ENCODE data around the gene RMND5A.
"Not testable (repeated sequence)": the region's sequence is repeated elsewhere in the genome, so short reads cannot be mapped to it uniquely, and the experiment has no call there.

Gene RMND5A

DNA sequence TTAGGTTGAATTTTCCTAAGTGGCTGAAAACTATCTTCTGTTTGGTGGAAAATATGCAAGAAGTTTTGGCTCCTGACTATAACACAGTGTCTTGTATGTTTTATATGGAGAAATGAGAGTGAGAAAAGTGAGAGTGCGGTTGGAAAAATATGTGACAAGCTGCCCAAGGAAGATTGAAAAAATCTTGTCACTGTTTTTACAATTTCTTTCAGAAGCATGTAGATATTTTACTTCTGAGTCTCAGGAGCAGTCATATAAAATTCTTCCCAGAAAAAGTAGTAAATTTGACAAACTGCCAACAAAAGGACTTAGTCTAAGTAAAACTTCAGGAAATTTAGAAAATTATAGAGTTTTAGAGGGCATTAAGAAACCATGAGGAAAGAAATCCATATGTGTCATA lies 19.4 kb upstream of the RMND5A start:
- no peak overlapping the region for H3K4me3 Mint-ChIP-seq
- H3K4me1 Mint-ChIP-seq (ENCODE audit: low read depth), result peaks cover 12% of the 10 kb centered on the region
- peaks cover 2% of the 10 kb centered on the region for H3K9me3 Mint-ChIP-seq
- no peak for DNase-seq
- peaks cover 2% of the 10 kb centered on the region for H3K36me3 Mint-ChIP-seq (ENCODE audit: low read depth)
- no peak overlapping the region for H3K27ac Mint-ChIP-seq
- peaks cover 2% of the 10 kb centered on the region for H3K27me3 Mint-ChIP-seq

DNA sequence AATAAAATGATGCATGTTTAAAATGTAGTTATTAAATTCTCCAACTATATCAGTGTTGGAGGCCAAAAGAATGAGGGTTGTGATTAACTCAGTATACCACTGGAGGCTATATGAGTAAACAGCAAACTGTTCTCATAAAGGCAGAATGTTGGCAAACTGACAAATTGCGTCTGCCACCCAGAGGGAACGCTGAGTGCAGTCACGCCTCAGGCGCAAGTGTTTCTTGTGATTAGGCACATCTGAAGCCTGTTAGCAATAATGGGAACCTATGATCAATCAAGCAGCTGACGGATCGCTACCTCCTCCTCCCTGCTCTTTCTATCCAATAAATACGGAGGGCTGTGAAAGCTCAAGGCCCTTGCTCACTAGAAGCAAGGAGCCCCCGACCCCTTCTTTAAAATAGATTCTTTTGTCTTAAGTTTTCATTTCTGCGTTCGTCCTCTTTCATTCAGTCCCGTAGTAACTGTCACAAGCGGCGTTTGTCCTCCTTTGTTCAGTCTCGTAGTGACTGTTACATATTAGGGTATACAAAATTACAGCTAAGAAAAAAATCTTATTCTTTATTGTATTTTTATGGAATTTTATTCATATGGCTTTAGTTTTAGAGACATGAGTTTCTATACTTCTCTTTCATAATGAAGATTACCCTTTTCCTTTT lies 16.3 kb upstream of the RMND5A start:
- peaks cover 6% of the 10 kb centered on the region for H3K27me3 Mint-ChIP-seq
- no peak for DNase-seq
- H3K4me1 Mint-ChIP-seq (ENCODE audit: low read depth), result peaks cover 4% of the 10 kb centered on the region
- H3K36me3 Mint-ChIP-seq (ENCODE audit: low read depth), result no peaks in the 10 kb centered on the region
- H3K4me3 Mint-ChIP-seq, result no peak overlapping the region
- no peak overlapping the region for H3K27ac Mint-ChIP-seq
- H3K9me3 Mint-ChIP-seq, result no peaks in the 10 kb centered on the region

DNA sequence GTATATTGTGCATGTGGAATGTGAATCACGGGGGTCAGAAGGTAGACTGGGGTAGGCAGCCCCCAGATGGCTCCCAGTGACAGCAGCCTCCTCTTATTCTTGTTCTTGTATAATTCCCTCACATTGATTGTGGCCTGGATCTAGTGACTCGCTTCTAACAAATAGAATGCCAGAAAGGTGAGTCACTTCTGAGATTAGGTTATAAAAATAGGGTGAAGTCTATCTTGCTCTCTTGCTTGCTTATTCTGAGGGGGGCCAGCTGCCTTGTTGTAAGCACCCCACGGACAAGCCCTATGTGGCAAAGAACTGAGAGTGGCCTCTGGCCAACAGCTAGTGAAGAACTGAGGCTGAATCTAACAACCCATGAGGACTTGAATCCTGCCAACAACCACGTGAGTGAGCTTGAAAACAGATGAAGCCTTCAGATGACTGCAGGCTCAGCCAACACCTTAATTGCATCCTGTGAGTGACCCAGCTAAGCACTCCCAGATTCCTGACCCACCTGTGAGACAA lies 15.6 kb upstream of the RMND5A start:
- no peaks in the 10 kb centered on the region for H3K9me3 Mint-ChIP-seq
- no peak for DNase-seq
- no peak overlapping the region for H3K27ac Mint-ChIP-seq
- H3K4me1 Mint-ChIP-seq (ENCODE audit: low read depth), result peaks cover 4% of the 10 kb centered on the region
- H3K27me3 Mint-ChIP-seq, result peaks cover 6% of the 10 kb centered on the region
- H3K36me3 Mint-ChIP-seq (ENCODE audit: low read depth), result no peaks in the 10 kb centered on the region
- H3K4me3 Mint-ChIP-seq, result no peak overlapping the region

GRCh38 chr2:86706220-86706619 lies 13.9 kb upstream of the RMND5A start:
- H3K36me3 Mint-ChIP-seq (ENCODE audit: low read depth), result no peaks in the 10 kb centered on the region
- DNase-seq, result no peak
- no peak overlapping the region for H3K27ac Mint-ChIP-seq
- peaks cover 4% of the 10 kb centered on the region for H3K4me1 Mint-ChIP-seq (ENCODE audit: low read depth)
- peaks cover 2% of the 10 kb centered on the region for H3K9me3 Mint-ChIP-seq
- H3K27me3 Mint-ChIP-seq, result peaks cover 6% of the 10 kb centered on the region
- H3K4me3 Mint-ChIP-seq, result no peak overlapping the region

DNA sequence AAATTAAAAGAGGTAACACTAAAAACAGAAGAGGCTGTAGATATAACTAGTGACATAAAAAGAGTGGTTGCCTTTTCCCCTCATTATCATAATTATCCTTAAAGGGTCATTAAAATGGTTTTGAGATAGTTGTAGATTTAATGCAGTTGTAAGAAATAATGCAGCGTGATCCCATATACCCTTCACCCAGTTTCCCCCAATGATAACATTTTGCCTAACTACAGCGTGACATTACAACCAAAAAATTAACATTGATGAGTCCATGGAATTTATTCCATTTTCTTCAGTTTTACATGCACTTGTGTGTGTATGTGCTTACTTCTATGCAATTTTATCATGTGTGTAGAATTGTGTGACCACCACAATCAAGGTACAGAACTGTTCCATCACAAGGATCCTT lies 13.2 kb upstream of the RMND5A start:
- H3K9me3 Mint-ChIP-seq, result peaks cover 2% of the 10 kb centered on the region
- peaks cover 6% of the 10 kb centered on the region for H3K27me3 Mint-ChIP-seq
- no peak overlapping the region for H3K27ac Mint-ChIP-seq
- H3K4me1 Mint-ChIP-seq (ENCODE audit: low read depth), result peaks cover 4% of the 10 kb centered on the region
- no peaks in the 10 kb centered on the region for H3K36me3 Mint-ChIP-seq (ENCODE audit: low read depth)
- no peak overlapping the region for H3K4me3 Mint-ChIP-seq
- no peak for DNase-seq

DNA sequence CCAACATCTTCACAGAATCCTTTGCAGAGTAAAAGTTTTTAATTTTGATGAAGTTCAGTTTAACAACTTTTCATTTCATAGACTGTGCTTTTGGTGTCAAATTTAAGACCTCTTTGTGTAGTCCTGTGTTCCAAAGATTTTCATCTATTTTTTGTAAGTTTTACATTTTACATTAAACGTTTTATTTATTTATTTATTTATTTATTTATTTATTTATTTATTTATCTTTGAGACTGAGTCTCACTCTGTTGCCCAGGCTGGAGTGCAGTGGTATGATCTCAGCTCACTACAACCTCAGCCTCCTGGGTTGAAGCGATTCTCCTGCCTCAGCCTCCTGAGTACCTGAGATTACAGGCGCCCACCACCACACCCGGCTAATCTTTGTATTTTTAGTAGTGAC lies 12.0 kb upstream of the RMND5A start:
- not testable (repeated sequence) for H3K27ac Mint-ChIP-seq; H3K27me3 Mint-ChIP-seq; H3K4me1 Mint-ChIP-seq (ENCODE audit: low read depth); H3K9me3 Mint-ChIP-seq; H3K4me3 Mint-ChIP-seq; DNase-seq; H3K36me3 Mint-ChIP-seq (ENCODE audit: low read depth)

- DNase-seq; H3K4me3 Mint-ChIP-seq; H3K9me3 Mint-ChIP-seq; H3K27ac Mint-ChIP-seq; H3K27me3 Mint-ChIP-seq; H3K36me3 Mint-ChIP-seq (ENCODE audit: low read depth); H3K4me1 Mint-ChIP-seq (ENCODE audit: low read depth): not testable (repeated sequence)
Observed at GRCh38 chr2:86714579-86715173, 5.4 kb upstream of the RMND5A start.

DNA sequence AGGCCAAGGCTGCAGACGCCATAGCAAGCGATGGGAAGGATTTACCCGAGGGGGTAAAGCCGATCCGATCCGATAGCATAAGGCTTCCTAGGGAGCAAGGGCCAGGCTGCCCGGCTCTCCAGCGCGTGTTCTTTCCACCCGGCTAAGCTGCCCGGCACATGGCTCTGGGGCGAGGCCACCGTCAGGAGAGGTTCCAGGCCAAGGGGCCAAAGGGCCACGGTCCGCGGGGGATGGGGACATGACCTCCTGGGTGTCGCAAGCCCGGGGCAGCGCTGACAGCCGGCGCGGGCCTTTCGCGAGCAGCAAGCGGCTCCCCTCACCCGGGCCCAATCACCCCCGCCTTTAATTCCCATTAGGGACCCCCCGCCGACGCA lies 841 bp upstream of the RMND5A start:
- not testable (repeated sequence) for H3K36me3 Mint-ChIP-seq (ENCODE audit: low read depth); H3K9me3 Mint-ChIP-seq; H3K4me1 Mint-ChIP-seq (ENCODE audit: low read depth); H3K27ac Mint-ChIP-seq; H3K27me3 Mint-ChIP-seq; DNase-seq
- peak overlapping the region; percentile 75 for H3K4me3 Mint-ChIP-seq

GRCh38 chr2:86720540-86721320 lies 639 bp downstream of the RMND5A start:
- Mint-ChIP-seq H3K27ac (peak overlapping the region; percentile 87), H3K4me3 (peak overlapping the region; percentile 81)
- peak; percentile 78 for DNase-seq
- not testable (repeated sequence) for H3K9me3 Mint-ChIP-seq; H3K27me3 Mint-ChIP-seq; H3K4me1 Mint-ChIP-seq (ENCODE audit: low read depth); H3K36me3 Mint-ChIP-seq (ENCODE audit: low read depth)

- DNase-seq; H3K4me1 Mint-ChIP-seq (ENCODE audit: low read depth); H3K36me3 Mint-ChIP-seq (ENCODE audit: low read depth); H3K27me3 Mint-ChIP-seq; H3K4me3 Mint-ChIP-seq; H3K27ac Mint-ChIP-seq; H3K9me3 Mint-ChIP-seq: not testable (repeated sequence)
Observed at GRCh38 chr2:86725706-86726105, 5.6 kb downstream of the RMND5A start.

DNA sequence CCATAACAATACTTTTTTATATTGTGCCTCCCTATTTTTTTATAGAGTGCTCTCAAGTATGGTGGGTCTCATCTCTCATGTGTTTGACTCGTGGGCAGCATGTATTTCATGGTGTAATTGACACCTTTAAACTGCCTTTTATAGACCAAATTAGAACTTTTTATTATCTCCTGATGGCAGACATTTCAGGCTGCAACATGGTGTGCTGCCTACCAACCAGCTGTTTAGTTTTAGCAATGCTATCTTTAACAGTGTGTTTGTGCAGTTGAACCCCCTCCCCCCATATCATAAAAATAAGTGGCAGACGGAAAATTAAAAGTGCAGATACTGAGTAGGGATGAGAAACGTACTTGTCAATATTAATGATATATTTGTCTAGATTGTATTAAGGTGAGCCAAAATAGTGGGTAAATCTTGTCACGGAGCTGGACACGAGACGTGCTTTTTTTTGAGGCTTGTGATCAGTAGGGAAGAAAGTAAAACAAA lies 12.0 kb downstream of the RMND5A start:
- not testable (repeated sequence) for H3K4me3 Mint-ChIP-seq; H3K27ac Mint-ChIP-seq; DNase-seq; H3K9me3 Mint-ChIP-seq; H3K4me1 Mint-ChIP-seq (ENCODE audit: low read depth); H3K36me3 Mint-ChIP-seq (ENCODE audit: low read depth); H3K27me3 Mint-ChIP-seq

- not testable (repeated sequence) for H3K4me1 Mint-ChIP-seq (ENCODE audit: low read depth); H3K4me3 Mint-ChIP-seq; H3K36me3 Mint-ChIP-seq (ENCODE audit: low read depth); DNase-seq; H3K9me3 Mint-ChIP-seq; H3K27ac Mint-ChIP-seq; H3K27me3 Mint-ChIP-seq
Observed at GRCh38 chr2:86732837-86733236, 12.7 kb downstream of the RMND5A start.

DNA sequence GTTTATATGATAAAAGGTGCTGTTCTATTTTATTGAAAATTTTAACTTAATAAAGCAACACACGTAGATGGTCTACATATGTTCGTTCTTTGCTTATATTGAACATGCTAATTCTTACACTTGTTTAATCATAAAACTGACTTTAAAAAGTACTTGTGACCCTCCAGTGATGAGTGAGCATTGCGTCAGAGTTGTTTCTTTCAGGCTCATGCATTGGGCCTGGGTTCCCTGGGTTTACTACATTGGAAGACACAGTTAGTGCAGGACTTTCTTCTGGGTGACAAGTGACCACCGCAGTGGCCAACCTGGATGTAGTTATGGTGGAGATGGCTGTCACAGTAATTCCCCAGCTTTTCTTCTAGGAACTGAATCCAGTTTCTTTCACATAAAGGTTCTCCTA lies 13.4 kb downstream of the RMND5A start:
- H3K27ac Mint-ChIP-seq; DNase-seq; H3K9me3 Mint-ChIP-seq; H3K27me3 Mint-ChIP-seq; H3K4me3 Mint-ChIP-seq; H3K4me1 Mint-ChIP-seq (ENCODE audit: low read depth); H3K36me3 Mint-ChIP-seq (ENCODE audit: low read depth): not testable (repeated sequence)

DNA sequence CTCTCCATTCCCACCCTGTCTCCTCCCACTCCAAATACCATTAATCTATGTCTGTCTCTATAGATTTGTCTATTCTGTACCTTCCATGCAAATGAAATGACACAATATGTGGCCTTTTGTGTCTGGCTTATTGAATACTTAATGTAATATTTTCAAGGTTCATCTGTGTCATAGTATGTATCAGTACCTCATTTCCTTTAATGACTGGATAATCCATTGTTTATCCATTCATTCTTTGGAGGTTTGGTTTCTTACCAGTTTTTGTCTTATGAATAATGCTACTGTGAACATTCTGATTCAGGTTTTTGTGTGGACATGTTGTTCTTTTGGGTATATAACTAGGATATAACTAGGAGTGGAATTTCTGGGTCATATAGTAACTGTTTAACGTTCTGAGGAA lies 14.8 kb downstream of the RMND5A start:
- H3K4me3 Mint-ChIP-seq; DNase-seq; H3K27ac Mint-ChIP-seq; H3K36me3 Mint-ChIP-seq (ENCODE audit: low read depth); H3K27me3 Mint-ChIP-seq; H3K9me3 Mint-ChIP-seq; H3K4me1 Mint-ChIP-seq (ENCODE audit: low read depth): not testable (repeated sequence)

DNA sequence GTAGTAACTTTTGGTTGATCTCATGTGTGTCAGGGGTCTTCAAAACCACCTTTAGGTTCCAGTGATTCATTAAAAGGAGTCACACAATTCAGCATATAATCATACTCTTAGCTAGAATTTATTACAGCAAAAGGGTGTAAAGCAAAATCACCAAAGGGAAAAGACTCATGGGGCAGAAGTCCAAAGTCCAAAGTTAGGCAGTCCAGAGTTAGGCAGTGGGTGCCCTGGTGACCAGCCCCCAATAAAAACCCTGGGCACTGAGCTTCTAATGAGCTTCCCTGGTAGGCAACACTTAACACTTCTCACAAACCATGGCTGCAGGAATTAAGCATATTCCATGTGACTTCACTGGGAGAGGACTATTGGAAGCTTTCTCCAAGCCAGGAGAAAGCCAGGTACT lies 19.4 kb downstream of the RMND5A start:
- not testable (repeated sequence) for H3K4me3 Mint-ChIP-seq, H3K9me3 Mint-ChIP-seq, DNase-seq, H3K27ac Mint-ChIP-seq, H3K27me3 Mint-ChIP-seq
- Mint-ChIP-seq H3K4me1 (ENCODE audit: low read depth) (peaks cover 13% of the 10 kb centered on the region), H3K36me3 (ENCODE audit: low read depth) (peaks cover 15% of the 10 kb centered on the region)

Data from activated T-cell treated with anti-CD3 and anti-CD28 coated beads, Interleukin-2, amount 50 U/mL, for 24 hours (primary cell).